ENCODE measurements around the gene MXI1.

The MXI1 gene

GRCh38 chr10:110216942-110217661 is 9.7 kb downstream of the MXI1 start:
- no peak for DNase-seq

DNA sequence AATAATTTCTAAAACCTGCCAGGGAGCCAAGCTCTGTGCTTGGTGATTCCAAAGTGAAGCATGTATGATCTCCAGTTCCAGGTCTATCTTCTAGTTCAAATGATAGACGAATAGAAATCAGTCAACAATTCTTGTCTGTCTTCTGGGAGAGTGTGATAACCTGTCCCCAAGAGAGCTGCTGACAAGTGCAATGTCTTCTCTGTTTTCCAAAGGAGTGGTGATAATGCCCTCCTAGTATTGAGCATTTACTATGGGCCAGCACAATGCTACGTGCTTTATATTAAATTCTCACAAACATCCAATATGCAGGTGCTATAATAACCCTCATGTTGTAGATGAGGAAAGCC is 10.2 kb downstream of the MXI1 start:
- no peak for DNase-seq

- no peak for DNase-seq
These were observed 11.2 kb downstream of the MXI1 start for GRCh38 chr10:110218632-110219031.

DNA sequence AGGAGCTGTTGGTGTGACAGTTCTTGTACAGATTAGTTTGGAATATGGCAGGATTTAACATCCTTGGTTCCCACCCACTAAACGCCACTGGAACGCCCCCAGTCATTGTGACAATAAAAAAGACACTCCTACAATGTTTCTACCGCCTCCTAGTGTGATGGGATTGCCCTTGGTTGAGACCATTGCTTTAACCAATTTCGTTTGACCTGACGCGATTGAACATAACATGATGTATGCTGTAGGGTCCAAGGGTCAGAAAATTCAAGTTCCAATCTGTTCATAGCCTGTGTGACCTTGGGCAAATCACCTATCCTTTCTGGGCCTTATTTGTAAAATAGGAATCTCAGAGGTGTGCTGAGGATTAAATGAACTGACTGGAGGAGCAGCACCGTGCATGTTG is 12.5 kb downstream of the MXI1 start:
- no peak for DNase-seq

GRCh38 chr10:110220398-110220797 is 13.0 kb downstream of the MXI1 start:
- no peak for DNase-seq

DNA sequence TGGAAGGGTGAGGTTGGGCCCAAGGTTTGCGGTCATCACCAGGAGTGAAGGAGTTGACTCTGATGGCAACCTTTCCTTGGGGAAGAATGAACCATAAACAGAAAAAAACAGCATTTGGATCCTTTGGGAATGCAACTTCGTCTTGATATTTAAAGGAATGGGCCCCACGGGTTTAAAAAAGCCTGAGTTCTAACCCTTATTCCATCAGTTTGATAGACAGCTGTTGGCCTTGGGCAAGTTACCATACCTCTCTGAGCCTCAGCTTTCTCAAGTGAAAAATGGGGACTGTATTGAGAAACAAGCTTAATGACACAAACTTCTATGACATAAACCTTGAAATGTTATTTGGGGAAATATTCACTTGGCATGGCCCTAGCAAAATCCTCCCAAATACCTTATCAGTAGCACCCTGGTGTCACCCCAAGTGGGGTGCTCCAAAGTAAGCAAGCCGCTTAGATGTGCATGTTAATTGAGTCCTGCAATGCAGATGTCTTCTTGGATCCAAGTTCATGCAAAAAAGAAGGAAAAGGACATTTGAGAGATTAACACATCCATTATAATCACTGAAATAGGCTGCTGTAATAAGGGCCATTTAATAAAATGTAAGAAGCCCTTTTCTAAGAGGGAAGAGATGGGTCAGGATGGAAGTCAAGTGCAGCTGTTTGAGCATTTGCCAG is 13.8 kb downstream of the MXI1 start:
- DNase-seq, result no peak

DNA sequence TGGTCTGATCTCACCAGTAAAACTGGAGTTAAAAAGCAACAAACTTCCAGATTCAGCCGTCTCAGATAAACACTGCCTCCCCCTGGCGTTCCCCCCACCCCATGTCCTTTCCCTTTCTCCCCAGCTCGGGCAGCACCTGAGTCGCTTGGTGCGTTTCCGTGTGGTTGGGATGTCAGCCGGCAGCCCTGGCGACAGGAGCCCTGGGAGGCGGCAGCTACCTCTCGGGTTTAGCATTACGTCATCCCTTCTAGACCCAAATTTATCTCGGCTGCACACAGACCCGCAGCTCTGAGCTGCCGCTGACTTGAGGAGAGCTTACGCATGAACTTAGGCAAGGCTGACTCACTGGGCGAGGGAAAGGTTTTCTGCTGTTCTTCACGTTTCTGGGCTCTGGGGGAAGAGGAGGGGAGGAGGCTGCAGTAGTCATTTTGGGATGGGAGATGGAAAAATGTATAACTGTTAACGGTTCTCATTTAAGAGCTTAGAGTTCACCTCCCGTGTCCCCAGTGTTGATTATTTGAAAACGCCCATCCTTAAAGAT is 14.4 kb downstream of the MXI1 start:
- DNase-seq, result peak; percentile 77

DNA sequence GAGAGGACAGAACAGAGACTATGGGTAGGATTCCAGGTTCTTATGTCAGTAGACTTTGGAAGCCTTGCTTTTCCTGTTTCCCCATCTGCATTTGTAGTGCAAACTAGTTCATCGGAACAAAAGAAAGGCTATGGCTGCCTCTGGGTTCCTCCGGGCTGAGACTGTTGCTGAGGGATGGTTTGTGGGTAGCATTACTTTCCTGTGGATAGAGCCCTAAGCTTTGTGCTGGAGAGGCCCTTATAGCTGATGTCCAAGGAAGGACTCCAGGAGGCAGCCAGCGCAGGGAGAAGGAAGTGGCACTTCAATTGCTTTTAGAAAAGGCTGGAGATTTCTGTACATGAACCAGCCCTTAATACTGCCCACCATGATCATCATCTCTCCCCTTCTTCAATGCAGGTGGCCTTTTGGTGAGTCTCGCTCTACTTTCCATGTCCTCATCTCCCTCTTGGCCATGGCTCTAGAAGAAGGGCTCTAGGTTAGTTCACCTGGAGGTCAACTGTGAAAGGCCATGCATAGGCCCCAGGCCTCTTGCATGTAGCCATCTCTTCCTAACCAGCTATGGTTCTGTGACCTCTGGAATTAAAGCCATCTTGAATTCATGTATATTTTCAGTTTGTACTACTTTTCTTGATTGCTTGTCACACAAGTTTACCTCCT is 15.4 kb downstream of the MXI1 start:
- DNase-seq, result no peak

- DNase-seq, result no peak
These were observed 16.0 kb downstream of the MXI1 start for GRCh38 chr10:110223298-110223925.

DNA sequence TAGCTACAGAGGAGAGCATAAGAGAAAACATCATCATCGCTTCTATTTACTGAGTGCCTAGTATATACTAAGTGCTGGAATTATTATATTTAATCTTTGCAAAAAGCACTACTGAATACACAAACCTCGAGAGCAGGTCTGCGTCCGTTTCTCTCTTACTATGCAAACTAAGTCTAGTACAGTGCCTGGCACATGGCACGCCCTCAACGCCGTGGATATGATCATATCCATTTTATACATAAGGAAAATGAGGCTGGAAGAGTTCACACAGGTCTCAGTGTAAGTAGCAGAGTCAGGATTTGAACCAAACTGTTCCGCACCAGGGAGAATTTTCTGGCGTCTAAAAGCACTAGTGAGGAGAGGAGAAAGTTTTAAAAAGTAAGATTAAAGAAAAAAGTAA is 17.6 kb downstream of the MXI1 start:
- DNase-seq, result no peak

GRCh38 chr10:110225441-110225755 is 18.0 kb downstream of the MXI1 start:
- no peak for DNase-seq

- DNase-seq, result peak; percentile 93
These were observed 18.5 kb downstream of the MXI1 start for GRCh38 chr10:110225756-110226542.

GRCh38 chr10:110226543-110226925 is 19.1 kb downstream of the MXI1 start:
- DNase-seq, result peak; percentile 96

GRCh38 chr10:110226926-110227641 is 19.7 kb downstream of the MXI1 start:
- peak; percentile 96 for DNase-seq

DNA sequence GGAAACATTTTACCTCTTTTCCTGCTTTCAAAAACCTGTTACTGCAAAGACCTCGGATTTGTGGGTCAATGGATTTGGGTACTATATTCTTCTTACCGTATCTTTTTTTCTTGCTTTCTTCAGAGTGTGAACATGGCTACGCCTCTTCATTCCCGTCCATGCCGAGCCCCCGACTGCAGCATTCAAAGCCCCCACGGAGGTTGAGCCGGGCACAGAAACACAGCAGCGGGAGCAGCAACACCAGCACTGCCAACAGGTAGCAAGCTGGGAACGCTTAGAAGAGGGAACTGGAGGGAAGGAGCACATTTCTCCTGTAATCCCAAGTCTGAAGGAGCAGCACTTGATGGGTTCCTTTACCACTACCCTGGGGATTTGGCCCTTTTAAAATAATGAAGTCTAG is 20.7 kb downstream of the MXI1 start:
- DNase-seq, result no peak

DNA sequence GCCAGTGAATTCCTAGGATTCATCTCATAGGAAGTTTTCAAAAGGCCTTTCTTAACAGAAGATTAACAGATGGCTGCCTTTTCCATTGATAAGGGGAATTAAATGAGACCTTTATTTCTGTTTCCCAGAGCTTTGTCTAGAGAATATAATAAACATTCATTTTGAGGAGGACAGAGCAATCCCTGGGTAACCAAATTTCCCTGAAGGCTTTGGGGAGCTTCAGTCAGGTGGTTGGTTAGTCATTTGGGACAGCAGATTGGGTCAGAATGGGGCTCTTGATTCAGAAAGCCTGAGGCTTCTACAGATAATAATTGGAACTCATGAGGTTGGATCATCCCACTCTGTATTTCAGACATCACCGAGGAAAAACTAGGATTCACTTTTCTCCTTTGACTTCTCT is 21.8 kb downstream of the MXI1 start:
- DNase-seq, result no peak

DNA sequence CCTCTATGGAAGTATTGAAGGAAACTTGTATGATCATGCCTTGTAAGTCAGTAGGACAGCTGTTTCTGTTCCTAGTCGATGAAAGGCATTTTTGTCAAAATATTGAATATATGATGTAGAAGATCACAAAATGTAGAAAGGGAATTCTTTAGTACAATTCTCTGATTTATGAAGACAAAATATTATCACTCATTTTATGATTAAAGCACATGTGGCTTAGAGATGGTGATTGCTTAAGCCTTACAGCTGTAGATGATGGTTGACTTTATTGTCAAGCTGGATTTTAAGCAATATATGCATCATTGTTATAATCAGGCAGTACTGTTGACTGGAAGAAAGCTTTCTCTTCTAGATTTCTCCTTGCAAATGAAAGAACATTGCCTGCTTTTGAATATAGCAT is 26.4 kb downstream of the MXI1 start:
- no peak for DNase-seq

GRCh38 chr10:110237894-110238480 is 30.6 kb downstream of the MXI1 start:
- DNase-seq, result no peak

DNA sequence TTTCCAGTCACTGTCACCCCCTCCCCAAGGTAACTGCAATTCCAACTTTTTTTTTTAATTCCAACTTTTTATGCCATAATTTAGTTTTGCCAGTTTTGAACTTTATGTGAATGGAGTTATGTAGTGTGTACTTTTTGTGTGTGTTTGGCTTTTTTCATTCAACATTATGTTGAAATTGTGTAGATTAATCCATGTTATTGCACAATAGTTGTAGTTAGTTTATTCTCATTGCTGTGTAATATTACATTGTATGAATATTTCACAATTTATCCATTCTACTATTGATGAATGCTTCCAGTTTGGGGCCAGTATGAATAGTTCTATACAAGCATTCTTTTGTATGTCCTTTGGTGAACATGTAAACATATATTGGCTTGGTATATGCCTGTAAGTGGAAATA is 32.5 kb downstream of the MXI1 start:
- no peak for DNase-seq

DNA sequence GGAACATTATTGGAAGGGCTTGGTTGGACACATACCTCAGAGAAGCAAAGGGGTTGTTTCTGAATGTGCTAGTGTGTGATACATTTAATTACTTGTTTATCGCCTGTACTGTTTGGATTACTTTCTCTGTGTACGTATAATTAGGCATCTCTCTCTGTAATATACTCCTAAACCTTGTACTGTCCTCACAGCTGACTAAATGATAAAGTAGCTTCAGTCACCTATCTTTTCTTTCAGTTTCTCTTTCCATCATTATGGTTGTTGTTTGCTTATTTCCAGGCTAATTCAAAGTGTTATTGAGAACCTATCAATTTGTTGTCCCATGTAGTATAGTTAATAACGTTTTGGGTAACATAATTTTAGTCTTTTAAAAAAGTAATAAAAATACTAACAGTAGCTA is 34.0 kb downstream of the MXI1 start:
- no peak for DNase-seq

DNA sequence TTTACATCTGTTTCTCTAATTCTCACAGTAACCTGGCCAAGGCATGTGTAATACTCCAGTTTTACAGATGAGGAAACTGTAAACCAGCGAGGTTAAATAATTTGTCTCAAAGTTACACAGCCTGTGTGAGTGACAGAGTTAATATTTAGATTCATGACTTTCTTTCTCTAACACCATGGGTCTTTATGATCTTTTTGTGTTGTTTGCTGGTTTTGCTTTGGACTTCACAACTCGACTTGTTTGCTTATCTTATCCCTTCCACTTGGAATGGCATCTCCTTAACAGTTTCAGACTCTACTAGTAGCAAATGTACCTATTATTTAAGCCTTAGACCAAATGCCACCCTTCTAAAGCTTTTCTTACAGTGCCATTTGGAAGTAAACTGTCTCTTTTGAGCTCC is 34.4 kb downstream of the MXI1 start:
- DNase-seq, result no peak

DNA sequence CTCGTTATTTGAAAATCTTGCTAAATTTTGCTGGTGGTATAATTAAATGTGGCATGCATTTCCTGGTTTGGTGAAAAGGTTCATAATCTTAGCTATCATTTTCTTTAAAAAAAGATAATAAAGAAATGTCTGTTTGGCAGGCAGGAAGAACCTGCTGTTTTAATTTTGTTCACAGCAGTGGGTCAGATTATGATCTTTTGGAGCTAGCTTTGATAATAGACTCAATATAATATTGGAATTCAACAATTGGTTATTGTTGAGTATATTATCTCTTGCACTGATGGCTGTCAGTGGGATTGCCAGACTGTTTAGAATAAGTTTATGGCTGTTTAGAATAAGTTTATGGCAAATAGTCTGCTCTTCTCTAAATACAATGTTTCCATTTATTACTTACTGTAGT is 35.1 kb downstream of the MXI1 start:
- DNase-seq, result no peak

Measured in NCI-H1436 (cell line).